ENCODE data around the gene EMILIN3.
A peak's percentile ranks its signal among the peaks of the same experiment; 100 is the strongest.

EMILIN3 gene

DNA sequence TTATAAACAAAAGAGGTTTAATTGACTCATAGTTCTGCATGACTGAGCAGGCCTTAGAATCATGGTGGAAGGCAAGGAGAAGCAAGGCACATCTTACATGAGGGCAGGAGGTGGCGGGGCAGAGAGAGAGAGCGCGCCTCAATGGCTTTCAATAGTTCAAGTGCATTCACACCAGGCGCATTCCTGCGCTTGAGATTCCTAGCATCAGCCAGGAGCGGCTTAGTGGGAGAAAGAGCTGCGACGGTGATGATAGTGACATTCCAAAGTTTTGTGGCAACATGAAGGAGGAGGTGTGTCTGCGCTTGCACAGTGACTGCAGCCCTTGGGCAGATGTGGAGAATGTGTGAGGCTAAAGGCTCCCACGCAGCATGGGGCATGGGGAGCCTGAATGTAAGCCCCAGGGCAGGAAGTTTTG is 25.0 kb upstream of the EMILIN3 start:
- DNase-seq: no peak

DNA sequence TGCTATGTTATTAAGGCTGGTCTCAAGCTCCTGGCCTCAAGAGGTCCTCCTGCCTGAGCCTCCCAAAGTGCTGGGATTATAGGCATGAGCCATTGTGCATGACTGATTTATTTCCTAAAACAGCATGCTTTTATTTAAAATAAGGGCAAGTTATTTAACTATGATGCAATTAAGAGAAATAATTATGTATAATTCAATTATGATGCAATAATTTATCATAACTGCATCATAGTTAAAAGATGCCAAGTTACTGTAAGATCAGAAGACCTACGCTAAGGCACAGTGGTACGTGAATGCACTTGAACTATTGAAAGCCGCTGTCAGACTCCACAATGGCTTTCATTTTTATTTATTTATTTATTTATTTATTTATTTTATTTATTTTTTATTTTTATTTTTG is 24.3 kb upstream of the EMILIN3 start:
- no peak for DNase-seq

DNA sequence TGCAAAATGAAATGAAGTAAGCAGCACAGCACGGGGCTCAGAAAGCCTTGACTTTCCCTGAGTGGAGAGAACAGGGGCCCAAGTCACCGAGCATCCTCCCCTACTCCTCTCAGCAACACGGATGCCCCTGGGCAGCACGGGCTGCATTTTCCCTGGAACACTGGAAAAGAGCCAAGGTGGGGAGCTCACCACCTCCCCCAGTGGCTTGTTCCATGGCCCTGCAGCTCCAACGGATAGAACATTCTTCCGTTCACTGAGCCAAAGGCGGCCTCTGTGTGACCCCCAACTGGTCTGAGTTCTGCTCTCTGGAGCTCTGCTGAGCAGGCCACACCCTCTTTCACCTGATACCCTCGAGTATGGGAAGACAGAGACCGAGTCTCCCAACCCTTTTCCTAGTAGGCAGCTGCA is 20.8 kb upstream of the EMILIN3 start:
- DNase-seq: no peak

DNA sequence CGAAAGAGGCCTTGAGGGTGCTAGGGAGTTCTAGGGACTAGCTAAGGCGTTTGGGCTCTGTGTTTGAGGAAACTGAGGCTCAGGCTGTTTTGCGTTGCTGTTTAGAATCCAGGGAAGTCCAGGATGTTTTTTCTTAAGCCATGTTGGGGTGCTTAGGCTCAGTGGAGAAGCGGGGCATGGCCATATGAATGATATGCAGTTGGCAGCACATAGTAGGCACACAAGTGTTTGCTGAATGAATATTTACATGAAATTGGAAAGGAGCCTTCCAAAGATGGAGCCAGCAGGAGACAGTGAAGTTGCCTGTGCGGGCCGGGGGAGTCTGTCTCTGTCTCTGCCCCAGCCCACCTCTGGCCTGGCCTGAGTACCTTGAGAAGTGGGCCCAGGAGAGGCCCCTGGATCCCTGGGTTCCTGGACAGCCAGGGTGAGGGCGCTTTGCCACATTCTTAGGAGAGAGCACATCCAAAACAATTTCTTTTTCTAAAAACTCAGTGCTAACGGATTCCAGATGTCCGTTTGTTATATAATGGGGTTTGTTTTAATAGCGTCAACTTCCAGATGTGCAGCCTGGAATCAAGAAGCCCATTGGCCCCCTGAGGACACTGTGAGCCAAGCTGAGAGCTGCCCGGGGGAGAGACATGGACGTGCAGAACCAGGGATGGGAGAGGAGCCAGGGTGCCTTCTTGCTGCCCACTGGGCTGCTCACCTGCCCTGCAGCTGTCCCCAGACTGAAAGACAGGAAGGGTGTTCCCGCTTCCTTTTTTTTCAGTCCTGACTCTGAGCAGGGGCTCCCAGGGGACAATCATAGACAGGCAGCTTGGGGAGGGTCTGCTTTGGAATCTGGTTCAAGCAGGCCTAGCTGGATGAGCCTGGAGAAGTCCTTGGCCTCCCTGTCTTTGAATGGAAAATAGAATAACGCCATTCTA is 20.1 kb upstream of the EMILIN3 start:
- DNase-seq: no peak

DNA sequence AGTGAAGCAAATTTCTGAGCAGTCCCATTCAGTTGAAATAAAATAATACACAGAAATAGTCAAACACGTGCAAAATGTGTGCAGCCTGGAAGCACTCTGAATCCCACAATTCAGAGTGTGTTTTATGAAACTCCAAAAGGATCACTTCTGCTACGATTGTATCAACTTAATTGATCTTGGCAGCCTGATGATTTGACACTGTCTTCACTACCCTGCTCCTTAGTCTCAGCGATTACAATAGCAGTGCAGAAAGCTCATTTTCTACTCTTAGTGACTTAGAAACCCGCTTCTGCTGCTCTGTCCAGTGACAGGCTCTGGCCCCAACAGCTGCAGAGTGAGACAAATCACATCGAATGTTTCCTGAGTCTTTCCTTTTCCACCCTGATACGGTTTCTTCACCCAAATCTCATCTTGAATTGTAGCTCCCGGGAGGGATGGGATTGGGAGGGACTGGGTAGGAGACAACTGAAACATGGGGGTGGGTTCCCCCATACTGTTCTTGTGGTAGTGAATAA is 16.2 kb upstream of the EMILIN3 start:
- DNase-seq: no peak

DNA sequence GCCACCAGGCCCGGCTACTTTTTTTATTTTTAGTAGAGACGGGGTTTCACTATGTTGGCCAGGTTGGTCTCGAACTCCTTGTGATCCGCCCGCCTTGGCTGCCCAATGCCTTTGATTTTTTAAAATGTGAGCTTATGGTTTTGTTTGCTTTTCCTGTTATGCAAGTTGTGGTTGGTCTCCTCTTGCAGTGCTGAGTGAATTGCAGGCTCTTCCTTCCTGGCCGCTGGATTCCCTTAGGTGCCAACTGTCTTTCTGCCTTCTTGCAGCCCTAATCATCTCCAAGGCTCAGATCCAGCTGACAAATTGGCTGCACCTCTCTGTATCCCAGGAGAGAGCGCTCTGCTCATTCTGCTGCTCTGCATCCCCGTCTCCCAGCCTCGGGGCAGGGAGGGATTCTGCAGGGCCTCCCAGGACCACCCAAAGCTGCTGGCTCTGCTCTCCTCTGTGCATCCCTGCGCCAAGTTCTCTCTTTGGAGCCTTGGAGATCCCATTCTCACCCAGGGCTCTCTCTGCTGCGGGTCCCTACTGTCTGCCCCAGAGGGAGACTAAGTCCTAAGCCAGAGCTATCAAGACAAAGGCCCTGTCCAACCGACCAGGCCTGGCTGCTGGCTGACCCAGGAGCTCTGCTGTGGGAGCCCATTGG is 14.1 kb upstream of the EMILIN3 start:
- peak in 4 of 14 donors; percentile 4 to 28 (median 16) for DNase-seq

DNA sequence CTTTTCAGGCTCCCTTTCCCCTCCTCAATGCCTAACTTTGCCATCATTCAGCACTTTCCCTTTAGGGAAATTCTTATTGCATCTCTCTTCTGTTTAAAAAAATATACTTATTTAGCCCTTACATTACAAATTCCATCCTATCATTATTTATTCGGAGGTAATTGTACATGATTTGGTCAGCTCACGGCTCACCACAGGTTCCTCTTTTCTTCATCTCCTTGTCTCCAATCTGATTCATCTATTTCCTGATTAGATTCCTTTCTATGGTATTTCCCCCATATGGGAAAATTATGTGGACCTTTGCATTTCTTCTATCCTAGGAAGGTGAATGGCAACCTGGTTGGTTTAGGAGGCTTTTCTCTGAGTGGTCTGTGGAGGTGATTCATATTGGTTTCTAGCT is 12.9 kb upstream of the EMILIN3 start:
- no peak for DNase-seq

DNA sequence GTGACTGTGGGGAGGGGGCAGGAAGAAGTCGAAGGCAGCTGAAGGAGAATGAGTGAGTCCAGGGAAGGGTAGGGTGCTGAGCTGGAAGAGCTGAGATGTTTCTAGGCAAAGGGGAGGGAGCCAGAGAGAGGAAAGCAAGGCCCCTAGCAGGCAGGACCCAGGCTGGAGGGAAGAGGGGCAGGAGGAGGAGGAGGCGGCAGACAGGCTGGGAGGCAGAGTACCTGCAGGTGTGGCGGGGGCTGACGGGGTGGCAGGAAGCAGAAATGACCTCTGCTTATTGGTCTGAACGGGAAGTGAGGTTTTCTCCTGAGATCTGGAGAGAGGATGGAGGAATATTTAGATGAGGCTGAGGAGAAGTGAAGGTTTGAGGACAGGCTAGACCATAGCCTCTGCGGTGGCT is 10.7 kb upstream of the EMILIN3 start:
- no peak for DNase-seq

DNA sequence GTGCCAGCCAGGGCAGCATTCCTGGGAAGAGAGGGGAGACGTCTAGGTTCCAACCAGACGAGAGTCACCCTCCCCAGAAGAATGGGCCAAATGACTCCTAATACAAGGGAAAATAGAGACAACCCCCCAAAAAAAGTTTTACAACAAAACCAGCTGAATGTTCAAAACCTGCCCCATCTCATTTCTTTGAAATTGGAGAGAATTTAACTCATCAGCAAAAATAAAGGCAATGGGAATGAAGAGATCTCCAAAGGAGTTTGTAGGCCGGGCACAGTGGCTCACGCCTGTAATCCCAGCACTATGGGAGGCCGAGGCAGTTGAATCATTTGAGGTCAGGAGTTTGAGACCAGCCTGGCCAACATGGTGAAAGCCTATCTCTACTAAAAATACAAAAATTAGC is 9.7 kb upstream of the EMILIN3 start:
- DNase-seq: no peak

DNA sequence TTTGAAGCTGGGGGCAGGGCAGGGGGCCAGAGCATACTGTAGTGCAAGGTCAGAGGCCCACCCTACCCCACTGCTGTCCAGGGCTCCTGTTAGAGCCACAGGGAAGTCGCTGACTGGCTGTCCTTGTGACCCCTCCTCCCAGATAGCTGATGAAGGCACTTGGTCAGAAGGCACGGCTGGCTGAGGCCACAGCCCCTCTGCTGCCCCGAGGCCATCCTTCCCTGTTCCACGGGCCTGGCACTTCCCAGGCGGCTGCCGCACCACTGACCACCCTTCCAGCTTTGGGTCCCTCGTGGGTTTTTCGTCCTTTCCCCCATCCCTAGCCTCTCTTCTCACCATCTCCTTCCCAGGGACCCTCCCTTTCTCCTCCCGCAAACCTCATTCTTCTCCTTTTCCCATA is 9.2 kb upstream of the EMILIN3 start:
- no peak for DNase-seq

DNA sequence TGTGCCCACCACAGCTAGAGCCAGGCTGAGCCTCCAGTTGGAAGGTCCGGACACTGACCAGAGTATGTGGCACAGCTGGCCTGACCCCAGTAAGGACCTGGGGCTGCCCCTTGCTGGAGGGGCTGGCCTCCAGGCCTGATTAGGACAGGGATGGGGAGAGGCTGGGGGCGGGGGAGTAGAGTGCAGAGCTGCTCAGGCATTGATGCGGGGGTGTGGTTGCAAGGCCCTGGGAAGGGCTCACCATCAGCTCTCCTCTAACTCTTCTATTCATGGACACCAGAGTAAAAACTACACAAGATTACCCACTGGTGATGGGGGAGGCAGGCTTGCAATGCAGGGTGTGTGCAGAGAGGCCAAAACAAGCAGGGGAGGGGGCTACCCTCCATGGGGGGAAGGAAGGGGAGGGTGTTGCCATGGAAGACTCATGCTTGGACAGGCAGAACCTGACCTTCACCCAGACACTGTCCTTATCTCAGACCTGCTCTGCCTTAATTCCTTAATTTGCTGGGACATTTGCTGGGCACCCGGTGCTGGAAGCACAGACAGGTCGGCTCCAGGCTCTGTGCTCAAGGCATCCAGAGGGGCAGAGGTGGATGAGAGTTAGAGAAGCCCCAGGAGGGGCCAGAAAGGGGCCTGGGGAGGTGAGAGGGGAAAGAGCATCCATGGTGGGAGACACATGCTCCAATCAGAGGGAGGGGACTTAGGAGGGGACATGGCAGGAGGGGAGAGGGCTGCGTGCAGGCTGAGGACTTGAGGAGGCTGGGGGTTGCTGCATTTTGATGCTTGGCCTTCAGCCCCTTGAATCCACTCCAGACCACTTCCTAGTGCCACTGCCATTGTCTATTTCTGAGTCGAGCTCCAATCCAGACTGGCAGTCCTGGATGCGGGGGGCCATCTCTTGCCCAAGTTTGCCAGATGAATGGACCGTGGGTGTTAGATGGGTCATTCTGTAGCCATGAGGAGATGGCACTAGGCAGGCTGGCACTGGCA is 7.6 kb upstream of the EMILIN3 start:
- no peak for DNase-seq

DNA sequence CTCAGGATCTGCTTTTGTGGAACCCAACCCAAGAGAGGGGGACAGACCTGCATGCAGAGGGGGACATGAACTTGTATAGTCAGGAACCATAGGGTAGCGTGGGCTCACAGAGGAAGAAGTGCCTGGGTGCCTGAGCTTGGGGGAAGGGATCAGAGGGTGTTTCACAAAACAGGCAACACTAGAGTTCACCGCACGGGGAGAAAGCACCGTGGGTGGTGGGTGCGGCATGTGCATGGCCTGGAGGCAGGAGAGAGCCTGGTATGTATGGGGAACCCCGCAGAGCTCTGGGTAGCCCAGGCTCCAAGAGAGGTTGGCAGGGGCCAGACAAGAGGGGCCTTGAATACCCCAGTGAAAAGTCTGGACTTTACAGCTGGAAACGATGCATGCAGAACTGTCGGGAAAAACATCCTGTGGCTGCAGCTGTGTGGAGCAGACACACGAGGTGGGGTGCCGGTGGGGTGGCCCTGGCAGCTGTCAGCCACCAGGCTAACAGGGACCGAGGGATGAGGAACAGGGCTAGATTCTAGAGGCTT is 6.7 kb upstream of the EMILIN3 start:
- DNase-seq: no peak

DNA sequence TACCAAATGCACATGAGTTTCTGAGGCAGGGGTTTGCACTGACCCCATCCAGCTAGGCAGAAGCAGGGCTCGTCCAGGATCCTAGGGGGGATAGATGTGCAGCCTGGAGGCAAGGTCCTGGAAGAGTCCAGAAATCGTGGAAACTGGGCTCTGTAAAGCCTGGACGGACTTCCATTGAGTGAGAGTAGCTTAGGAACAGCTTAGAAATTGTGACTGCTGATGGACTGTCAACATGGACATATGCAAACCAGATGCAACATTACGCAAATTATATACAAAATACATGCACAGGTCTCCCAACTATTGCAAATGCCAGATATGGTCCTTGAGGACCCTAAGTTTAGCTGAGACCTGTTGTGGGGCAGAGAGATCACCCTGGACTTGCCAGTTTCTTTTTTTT is 4.8 kb upstream of the EMILIN3 start:
- no peak for DNase-seq

DNA sequence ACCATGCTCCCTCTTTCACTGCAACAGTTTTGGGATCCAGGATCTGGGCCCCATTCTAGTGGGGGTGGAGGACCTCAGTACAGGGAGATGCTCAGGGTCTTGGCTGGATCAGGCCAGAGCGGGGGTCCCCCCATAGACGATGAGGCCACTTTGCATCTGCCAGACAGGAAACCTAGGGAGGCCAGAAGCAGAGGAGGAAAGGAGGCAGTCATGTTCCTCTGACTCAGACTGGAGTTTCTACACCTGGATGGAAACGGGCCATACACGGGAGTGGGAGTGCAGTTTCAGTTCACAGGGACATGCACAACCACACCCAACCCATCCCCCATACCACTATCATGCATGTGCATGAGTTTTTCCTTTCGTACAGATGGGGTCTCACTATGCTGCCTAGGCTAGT is 3.6 kb upstream of the EMILIN3 start:
- no peak for DNase-seq

DNA sequence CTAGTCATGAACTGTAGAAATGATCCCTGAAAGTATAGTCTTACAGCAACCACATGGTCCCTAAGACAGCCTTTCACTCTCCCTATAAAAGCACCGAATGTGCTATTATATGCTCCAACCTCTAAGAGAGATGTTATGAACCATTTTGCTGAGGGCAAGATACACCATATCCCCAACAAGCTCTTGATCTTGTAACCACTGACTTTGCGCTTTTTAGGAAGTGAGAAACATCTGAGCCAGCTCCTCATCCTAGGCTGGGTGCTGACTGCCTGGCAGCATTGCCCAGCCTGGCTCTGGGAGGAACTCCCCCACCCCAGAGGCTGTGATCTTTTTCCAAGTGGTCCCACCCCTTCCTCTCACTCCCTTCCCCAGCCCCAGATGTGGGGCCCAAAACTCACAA is 3.1 kb upstream of the EMILIN3 start:
- DNase-seq: no peak

DNA sequence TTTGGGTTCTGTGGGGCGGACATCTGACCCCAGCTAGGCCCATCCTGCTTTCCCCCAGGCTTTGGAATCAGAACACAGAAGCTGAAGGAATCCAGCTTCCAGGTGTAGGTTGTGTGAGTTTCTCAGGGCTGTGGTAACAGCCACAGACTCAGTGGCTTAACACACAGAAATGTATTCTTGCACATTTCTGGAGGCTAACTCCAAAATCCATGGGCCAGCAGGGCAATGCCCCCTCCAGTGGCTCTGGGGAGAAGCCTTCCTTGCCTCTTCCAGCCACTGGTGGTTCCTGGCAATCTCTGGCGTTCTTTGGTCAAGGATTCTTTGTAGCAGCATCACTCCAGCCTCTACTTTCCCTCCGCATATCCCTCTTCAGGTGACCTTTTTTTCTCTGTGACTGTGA is 1.3 kb upstream of the EMILIN3 start:
- DNase-seq: no peak

DNA sequence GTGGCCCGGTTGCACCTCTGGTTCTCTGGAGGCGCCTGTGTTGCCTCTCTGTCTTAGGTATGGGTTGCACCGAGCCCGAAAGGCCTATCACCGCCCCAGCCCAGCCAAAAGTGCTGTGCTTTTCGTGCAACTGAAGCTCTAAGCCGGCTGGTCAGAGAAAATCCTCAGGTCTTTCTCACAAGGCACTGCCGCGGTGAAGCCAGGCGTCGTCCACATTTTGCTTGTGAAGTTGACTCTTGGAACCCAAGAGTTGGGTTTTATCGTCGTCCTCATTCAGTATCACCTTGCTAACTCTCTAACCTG is 726 bp upstream of the EMILIN3 start:
- no peak for DNase-seq

DNA sequence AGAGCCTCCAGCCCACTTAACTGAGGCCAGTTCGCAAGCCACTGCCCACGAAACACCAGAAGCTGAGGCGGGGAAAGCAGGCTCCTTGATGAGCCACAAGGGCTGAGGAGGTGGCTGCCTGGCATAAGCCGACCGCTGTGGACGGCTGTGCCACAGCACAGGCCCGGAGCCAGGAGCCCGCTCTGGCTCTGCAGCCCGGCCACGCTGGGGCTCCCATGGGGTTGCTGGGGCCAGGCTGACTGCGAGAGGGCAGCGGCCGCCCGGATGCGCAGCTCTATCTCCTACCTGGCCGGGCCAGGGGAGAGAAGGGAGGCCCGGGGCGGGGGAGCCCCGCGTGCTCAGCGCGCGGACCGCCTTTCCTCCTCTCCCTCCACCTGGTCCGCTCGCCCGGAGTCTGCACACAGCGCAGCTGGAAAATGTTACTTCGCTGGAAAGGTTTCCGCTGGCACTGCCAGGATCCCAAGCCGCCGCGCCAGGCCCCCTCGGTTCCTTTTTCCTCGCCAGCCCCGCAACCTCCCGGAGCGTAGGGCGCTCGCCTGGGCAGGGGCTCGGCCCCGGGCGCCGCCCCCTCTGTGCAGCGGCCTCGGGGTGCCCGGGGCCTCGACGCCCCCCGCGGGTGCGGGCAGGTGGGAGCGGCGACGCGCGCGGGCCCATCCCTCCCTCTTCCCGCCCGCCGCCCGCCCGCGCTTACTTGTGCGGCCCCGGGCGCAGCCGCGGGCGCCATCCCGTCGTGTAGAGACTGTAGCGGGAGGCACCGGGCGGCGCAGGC is 657 bp downstream of the EMILIN3 start:
- DNase-seq: no peak

DNA sequence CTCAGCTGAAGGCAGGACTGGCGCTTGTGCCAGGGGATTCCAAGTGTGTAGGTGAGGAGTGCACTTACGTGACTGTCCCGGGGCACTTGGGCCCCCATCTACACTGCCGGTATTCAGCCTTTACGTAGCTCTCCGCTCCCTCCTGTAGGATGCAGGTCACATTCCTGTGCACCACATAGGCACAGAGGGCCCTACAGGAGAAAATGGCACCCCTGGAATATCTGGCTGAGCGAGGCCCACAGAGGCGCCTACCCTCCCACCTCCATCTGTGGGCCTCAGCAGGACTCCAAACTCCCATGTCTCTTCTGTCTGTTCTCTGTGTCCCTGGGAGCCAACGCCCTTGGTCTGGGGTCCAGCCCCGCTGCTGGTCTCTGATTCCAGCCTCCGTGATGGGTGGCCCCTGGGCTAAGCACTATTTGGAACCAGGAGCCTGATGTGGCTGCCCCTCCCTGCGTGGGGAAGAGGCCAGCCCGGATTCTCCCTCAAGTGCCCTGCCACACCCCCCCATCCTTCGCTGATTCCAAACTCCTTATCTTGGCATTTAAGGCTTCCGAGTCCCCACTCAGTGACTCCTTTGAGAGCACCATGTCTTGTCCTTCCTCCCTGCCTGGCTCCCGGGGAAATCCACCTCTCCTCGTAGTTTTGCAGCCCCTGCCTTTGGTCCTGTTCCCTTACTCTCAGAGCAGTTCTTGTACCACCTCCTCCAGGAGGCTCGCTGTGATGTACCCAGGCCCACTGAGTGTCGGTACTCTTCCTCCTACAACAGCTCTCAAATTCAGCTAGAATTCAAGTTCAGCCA is 1.5 kb downstream of the EMILIN3 start:
- DNase-seq: no peak

DNA sequence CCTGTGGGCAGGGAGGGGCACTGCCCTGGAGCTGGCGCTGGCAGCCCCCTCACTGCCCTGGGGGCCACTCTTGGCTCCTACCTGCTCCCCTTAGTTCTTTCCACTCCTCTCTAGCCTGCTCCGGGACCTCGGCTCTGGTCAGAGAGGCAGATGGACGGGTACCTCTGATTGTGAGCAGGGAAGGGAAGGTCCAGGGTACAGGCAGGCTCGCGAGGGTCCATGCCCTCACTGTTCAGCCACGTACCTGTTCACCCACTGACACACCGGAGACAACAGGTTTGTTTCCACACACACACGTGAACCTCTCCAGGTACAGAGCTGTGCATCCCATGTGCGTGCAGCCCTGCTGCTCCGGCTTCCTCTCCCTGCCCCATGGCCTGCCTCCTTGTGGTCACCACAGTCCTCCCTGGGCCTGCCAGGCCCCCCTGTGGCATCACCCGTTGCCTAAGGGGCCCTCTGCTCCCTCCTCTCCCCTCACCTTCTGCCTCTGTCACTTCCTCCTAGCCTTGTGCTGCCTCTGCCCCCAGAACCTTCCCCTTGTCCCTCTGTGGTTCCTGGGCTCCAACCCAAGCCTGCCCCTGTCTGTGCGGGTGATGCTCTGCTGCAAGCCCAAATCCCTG is 2.3 kb downstream of the EMILIN3 start:
- DNase-seq: no peak

All from C1 segment of cervical spinal cord (tissue), 14 donors.